Suprapubic skin (tissue), 4 donors: Measurements from ENCODE around the gene HOATZ. TPM values are rescaled to one million over a fixed set of nuclear protein-coding genes. Genes with fewer than 3 reads are reported as not detected.

Experiments used
- DNase-seq, 2 donors: peaks; one replicate each; pipeline ENCODE4 v3.0.0-alpha.2; 2019; ENCODE audit warnings: low spot score in 2 of 2
- H3K27ac ChIP-seq: fragments of 200-600 bp; sonication (generic); one replicate; pipeline ENCODE4 v1.5.1; 2019
- H3K27me3 ChIP-seq: fragments of 200-600 bp; sonication (generic); one replicate; pipeline ENCODE4 v1.5.1; 2019
- H3K36me3 ChIP-seq: fragments of 200-600 bp; sonication (generic); one replicate; pipeline ENCODE4 v1.5.1; 2019
- H3K4me1 ChIP-seq: fragments of 200-600 bp; sonication (generic); one replicate; pipeline ENCODE4 v1.5.1; 2019
- H3K4me3 ChIP-seq: fragments of 200-600 bp; sonication (generic); one replicate; pipeline ENCODE4 v1.5.1; 2019; ENCODE audit warnings: mild to moderate bottlenecking
- H3K9me3 ChIP-seq: fragments of 200-600 bp; sonication (generic); one replicate; pipeline ENCODE4 v1.5.1; 2019
- EP300 ChIP-seq: sonication (generic); formaldehyde crosslinking; IDR thresholded peaks from one replicate; pipeline ENCODE4 v1.6.1; 2017; ENCODE audit warnings: antibody characterized with exemption
- POLR2A ChIP-seq, 2 donors: fragments of 450-650 bp; IDR thresholded peaks; one replicate each; pipeline ENCODE4 v1.6.1; 2017; ENCODE audit warnings: antibody characterized with exemption in 2 of 2, mild to moderate bottlenecking in 2 of 2, moderate library complexity in 2 of 2
- POLR2AphosphoS5 ChIP-seq, 3 donors: sonication (generic); formaldehyde crosslinking; IDR thresholded peaks; one replicate each; pipeline ENCODE4 v1.6.1; 2017; ENCODE audit warnings: antibody characterized with exemption in 3 of 3
- WGBS: methylation state at CpG from one replicate; pipeline ENCODE4 v1.1.5; 2018; 5-methylcytosine and 5-hydroxymethylcytosine counted together
- total RNA-seq, 4 donors: library from RNA; depleted of rRNA; stranded (reverse); fragments of >200 nt; gene quantifications; one replicate each; pipeline ENCODE4 v1.1.0, GENCODE V29; 2016
- TF ChIP-seq, protein P1 (sequence below), 2 donors: fragments of 200-600 bp in 1 of 2; fragments of 450-650 bp in 1 of 2; sonication (generic) in 1 of 2; IDR thresholded peaks; one replicate each; pipeline ENCODE4 v1.5.1; 2016 to 2019; ENCODE audit warnings: antibody characterized with exemption in 2 of 2, mild to moderate bottlenecking in 1 of 2, moderate library complexity in 1 of 2

The HOATZ gene
- total RNA-seq, 4 donors from 2014 or later: not detected

DNA sequence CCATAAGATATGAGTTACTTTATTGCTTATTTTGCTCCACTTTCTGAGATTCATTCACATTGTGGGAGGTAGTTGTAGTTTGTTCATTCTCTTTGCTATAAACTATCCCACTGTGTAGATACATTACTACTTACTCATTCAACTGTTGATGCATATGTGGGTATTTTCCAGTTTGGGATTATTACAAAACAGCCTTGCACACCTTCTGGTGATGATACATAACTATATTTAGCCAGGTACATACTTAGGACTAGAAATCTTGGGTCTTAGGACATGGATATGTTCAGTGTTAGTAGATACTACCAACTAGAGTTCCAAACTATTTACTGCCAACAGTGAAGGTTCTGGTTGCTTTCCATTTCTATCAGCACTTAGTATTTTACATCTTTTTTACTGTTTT is 40.1 kb upstream of the HOATZ start:
- no peaks in the 10 kb centered on the region for H3K9me3 ChIP-seq
- no peaks in the 10 kb centered on the region for H3K4me1 ChIP-seq
- no peaks in the 10 kb centered on the region for H3K36me3 ChIP-seq
- no peak overlapping the region for H3K27ac ChIP-seq
- TF ChIP-seq EP300: no peak
- no peak for TF ChIP-seq POLR2A (IDR thresholded peaks at IDR 0.05)
- TF ChIP-seq POLR2AphosphoS5 (IDR thresholded peaks at IDR 0.05): no peak
- TF ChIP-seq, protein P1, sequence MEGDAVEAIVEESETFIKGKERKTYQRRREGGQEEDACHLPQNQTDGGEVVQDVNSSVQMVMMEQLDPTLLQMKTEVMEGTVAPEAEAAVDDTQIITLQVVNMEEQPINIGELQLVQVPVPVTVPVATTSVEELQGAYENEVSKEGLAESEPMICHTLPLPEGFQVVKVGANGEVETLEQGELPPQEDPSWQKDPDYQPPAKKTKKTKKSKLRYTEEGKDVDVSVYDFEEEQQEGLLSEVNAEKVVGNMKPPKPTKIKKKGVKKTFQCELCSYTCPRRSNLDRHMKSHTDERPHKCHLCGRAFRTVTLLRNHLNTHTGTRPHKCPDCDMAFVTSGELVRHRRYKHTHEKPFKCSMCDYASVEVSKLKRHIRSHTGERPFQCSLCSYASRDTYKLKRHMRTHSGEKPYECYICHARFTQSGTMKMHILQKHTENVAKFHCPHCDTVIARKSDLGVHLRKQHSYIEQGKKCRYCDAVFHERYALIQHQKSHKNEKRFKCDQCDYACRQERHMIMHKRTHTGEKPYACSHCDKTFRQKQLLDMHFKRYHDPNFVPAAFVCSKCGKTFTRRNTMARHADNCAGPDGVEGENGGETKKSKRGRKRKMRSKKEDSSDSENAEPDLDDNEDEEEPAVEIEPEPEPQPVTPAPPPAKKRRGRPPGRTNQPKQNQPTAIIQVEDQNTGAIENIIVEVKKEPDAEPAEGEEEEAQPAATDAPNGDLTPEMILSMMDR (IDR thresholded peaks at IDR 0.05): no peak
- DNase-seq: no peak
- H3K4me3 ChIP-seq: no peak overlapping the region
- peaks cover 3% of the 10 kb centered on the region for H3K27me3 ChIP-seq

DNA sequence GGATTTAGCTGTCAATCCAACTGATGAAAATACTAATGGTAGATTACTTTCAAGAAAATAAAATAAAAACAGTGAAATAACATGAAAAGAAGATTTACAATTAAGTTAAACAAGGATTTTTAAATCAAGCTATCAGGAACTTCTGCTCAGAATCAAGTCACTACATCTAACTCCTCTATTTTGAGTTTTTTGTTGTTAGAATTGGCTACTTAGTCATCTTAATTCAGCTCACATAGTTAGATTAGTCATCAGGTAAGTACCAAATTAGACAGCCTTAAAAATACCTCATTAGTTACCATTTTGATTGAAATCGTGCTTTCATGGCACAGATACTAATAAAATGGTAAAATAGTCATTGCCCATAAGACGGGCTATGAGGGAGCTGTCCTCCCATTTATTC is 38.2 kb upstream of the HOATZ start:
- Histone ChIP-seq H3K4me1 (no peaks in the 10 kb centered on the region), H3K4me3 (no peak overlapping the region), H3K27ac (no peak overlapping the region), H3K36me3 (no peaks in the 10 kb centered on the region), H3K9me3 (no peaks in the 10 kb centered on the region), H3K27me3 (peaks cover 3% of the 10 kb centered on the region)
- TF ChIP-seq, protein P1 (IDR thresholded peaks at IDR 0.05): no peak
- TF ChIP-seq POLR2AphosphoS5 (IDR thresholded peaks at IDR 0.05): no peak
- WGBS: 33% methylated on average over 2 of the region's 2 CpGs
- no peak for DNase-seq

- TF ChIP-seq, protein P1 (IDR thresholded peaks at IDR 0.05): no peak
- TF ChIP-seq POLR2AphosphoS5 (IDR thresholded peaks at IDR 0.05) (no peak), EP300 (no peak), POLR2A (IDR thresholded peaks at IDR 0.05) (no peak)
- no peaks in the 10 kb centered on the region for H3K36me3 ChIP-seq
- 54% methylated on average over 3 of the region's 3 CpGs for WGBS
- no peak overlapping the region for H3K27ac ChIP-seq
- peaks cover 3% of the 10 kb centered on the region for H3K27me3 ChIP-seq
- no peak for DNase-seq
- no peaks in the 10 kb centered on the region for H3K4me1 ChIP-seq
- no peaks in the 10 kb centered on the region for H3K9me3 ChIP-seq
- no peak overlapping the region for H3K4me3 ChIP-seq
Measured at GRCh38 chr11:111476956-111477355, 37.6 kb upstream of the HOATZ start.

- TF ChIP-seq POLR2AphosphoS5 (IDR thresholded peaks at IDR 0.05) (no peak), POLR2A (IDR thresholded peaks at IDR 0.05) (no peak), EP300 (no peak)
- TF ChIP-seq, protein P1 (IDR thresholded peaks at IDR 0.05): no peak
- H3K27me3 ChIP-seq: peaks cover 3% of the 10 kb centered on the region
- no peaks in the 10 kb centered on the region for H3K4me1 ChIP-seq
- no peak overlapping the region for H3K4me3 ChIP-seq
- DNase-seq: no peak
- 87% methylated on average over 2 of the region's 2 CpGs for WGBS
- H3K9me3 ChIP-seq: no peaks in the 10 kb centered on the region
- H3K36me3 ChIP-seq: no peaks in the 10 kb centered on the region
- H3K27ac ChIP-seq: no peak overlapping the region
Measured at GRCh38 chr11:111477898-111478297, 36.7 kb upstream of the HOATZ start.

DNA sequence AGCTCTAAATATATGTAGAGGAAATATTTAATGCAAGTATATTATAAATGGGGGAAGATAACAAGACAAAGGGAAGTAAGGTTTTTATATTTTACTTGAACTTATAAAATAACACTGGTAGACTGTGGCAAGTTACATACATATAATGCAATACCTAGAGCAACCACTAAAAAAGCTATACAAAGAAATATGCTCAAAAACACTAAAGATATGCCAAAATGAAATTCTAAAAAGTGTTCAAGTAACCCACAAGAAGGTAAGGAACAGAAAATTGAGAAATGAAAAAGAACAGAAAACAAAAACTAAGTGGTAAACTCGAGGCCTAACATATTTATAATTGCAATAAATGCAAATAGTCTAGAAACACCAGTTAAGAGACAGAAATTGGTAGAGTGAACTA is 34.9 kb upstream of the HOATZ start:
- H3K4me1 ChIP-seq: no peaks in the 10 kb centered on the region
- H3K36me3 ChIP-seq: no peaks in the 10 kb centered on the region
- WGBS: 89% methylated on average over 1 of the region's 1 CpG
- no peak overlapping the region for H3K4me3 ChIP-seq
- H3K9me3 ChIP-seq: peaks cover 4% of the 10 kb centered on the region
- TF ChIP-seq POLR2A (IDR thresholded peaks at IDR 0.05) (no peak), EP300 (no peak), POLR2AphosphoS5 (IDR thresholded peaks at IDR 0.05) (no peak)
- TF ChIP-seq, protein P1 (IDR thresholded peaks at IDR 0.05): no peak
- DNase-seq: no peak
- no peak overlapping the region for H3K27ac ChIP-seq
- H3K27me3 ChIP-seq: peaks cover 3% of the 10 kb centered on the region
